HepG2 (cell line): ENCODE data around the gene AGPAT2. TPM values are rescaled to one million over a fixed set of nuclear protein-coding genes. Genes with fewer than 3 reads are reported as not detected.
A peak's percentile ranks its signal among the peaks of the same experiment; 100 is the strongest.

Experiments used
- BCL6 ChIP-seq: IDR thresholded peaks from 2 replicates; pipeline ENCODE4 v1.6.1; 2016; ENCODE audit warnings: missing genetic modification reagents, missing compliant biosample characterization
- JARID2 ChIP-seq: sonication (generic); formaldehyde crosslinking; IDR thresholded peaks from 2 replicates; pipeline ENCODE4 v1.8.1; 2023; ENCODE audit warnings: missing genetic modification reagents, inconsistent platforms; ENCODE audit not compliant: insufficient replicate concordance
- NFKB2 ChIP-seq: sonication (generic); formaldehyde crosslinking; IDR thresholded peaks from 2 replicates; pipeline ENCODE4 v1.4.0; 2020; ENCODE audit warnings: missing genetic modification reagents, borderline replicate concordance
- NFKBIZ ChIP-seq: IDR thresholded peaks from 2 replicates; pipeline ENCODE4 v1.6.1; 2018; ENCODE audit warnings: missing genetic modification reagents, missing compliant biosample characterization
- POLR2A ChIP-seq, 2 experiments: IDR thresholded peaks; 2 replicates each; pipeline ENCODE4 v1.6.1; 2011; ENCODE audit warnings: low read depth in 2 of 2, low read length in 2 of 2, mild to moderate bottlenecking in 1 of 2, moderate library complexity in 1 of 2; ENCODE audit not compliant: insufficient read depth in 1 of 2
- SIN3B ChIP-seq: fragments of 150-350 bp; IDR thresholded peaks from 2 replicates; pipeline ENCODE4 v1.6.1; 2014; ENCODE audit warnings: low read length
- XRCC5 ChIP-seq: fragments of 200-400 bp; formaldehyde crosslinking; optimal IDR thresholded peaks from 2 replicates; pipeline ENCODE3; 2017; ENCODE audit warnings: mild to moderate bottlenecking, low read length
- ZFX ChIP-seq: sonication (generic); formaldehyde crosslinking; IDR thresholded peaks from 2 replicates; pipeline ENCODE4 v1.4.0; 2020; ENCODE audit warnings: mild to moderate bottlenecking, low read depth, missing genetic modification reagents, moderate library complexity
- ZNF292 ChIP-seq: sonication (generic); formaldehyde crosslinking; IDR thresholded peaks from 2 replicates; pipeline ENCODE4 v1.8.1; 2022; ENCODE audit warnings: mild to moderate bottlenecking, low read depth, missing genetic modification reagents, borderline replicate concordance
- ZNF552 ChIP-seq: sonication (generic); formaldehyde crosslinking; IDR thresholded peaks from 2 replicates; pipeline ENCODE4 v1.9.0; 2022; ENCODE audit warnings: missing genetic modification reagents, mild to moderate bottlenecking, borderline replicate concordance
- polyA plus RNA-seq, 8 experiments: library from polyadenylated mRNA; depleted of rRNA in 3 of 8; stranded (reverse) in 7 of 8; unstranded in 1 of 8; fragments of >200 nt; fragmentation: Illumina TruSeq in 4 of 8; extraction: Trizol in 4 of 8; gene quantifications; 2 replicates each; pipeline versions ENCODE4 v1.2.1 to v1.2.3, GENCODE V29; 2011 to 2016; ENCODE audit warnings: low read depth in 4 of 8, missing spikeins in 1 of 8, mixed read lengths in 1 of 8; ENCODE audit not compliant: insufficient read depth in 1 of 8
- total RNA-seq, 5 experiments: library from RNA; depleted of rRNA; stranded (reverse); fragments of >200 nt; fragmentation: Illumina TruSeq; extraction: Trizol; gene quantifications; 2 replicates each; pipeline ENCODE4 v1.2.3, GENCODE V29; 2016; ENCODE audit warnings: low read depth in 1 of 5
- TF ChIP-seq, protein P1 (sequence below): sonication (generic); formaldehyde crosslinking; IDR thresholded peaks from 2 replicates; pipeline ENCODE4 v1.4.0; 2020; ENCODE audit warnings: missing genetic modification reagents
- TF ChIP-seq, protein P2 (sequence below): sonication (generic); formaldehyde crosslinking; IDR thresholded peaks from 2 replicates; pipeline ENCODE4 v1.5.1; 2020; ENCODE audit warnings: mild to moderate bottlenecking, missing genetic modification reagents, borderline replicate concordance
- TF ChIP-seq, protein P3 (sequence below): sonication (generic); formaldehyde crosslinking; IDR thresholded peaks from 2 replicates; pipeline ENCODE4 v1.8.1; 2023; ENCODE audit warnings: mild to moderate bottlenecking, inconsistent platforms, moderate library complexity, missing genetic modification reagents, borderline replicate concordance
- TF ChIP-seq, protein P4 (sequence below): sonication (generic); formaldehyde crosslinking; IDR thresholded peaks from 2 replicates; pipeline ENCODE4 v1.4.0; 2020; ENCODE audit warnings: mild to moderate bottlenecking, low read depth, missing genetic modification reagents

Gene AGPAT2
- total and polyA plus RNA-seq, 2 of the 13 experiments (the other 11 are each of a cell fraction or from before 2014, with no cell fraction given), result 3.9 to 25.8 TPM

DNA sequence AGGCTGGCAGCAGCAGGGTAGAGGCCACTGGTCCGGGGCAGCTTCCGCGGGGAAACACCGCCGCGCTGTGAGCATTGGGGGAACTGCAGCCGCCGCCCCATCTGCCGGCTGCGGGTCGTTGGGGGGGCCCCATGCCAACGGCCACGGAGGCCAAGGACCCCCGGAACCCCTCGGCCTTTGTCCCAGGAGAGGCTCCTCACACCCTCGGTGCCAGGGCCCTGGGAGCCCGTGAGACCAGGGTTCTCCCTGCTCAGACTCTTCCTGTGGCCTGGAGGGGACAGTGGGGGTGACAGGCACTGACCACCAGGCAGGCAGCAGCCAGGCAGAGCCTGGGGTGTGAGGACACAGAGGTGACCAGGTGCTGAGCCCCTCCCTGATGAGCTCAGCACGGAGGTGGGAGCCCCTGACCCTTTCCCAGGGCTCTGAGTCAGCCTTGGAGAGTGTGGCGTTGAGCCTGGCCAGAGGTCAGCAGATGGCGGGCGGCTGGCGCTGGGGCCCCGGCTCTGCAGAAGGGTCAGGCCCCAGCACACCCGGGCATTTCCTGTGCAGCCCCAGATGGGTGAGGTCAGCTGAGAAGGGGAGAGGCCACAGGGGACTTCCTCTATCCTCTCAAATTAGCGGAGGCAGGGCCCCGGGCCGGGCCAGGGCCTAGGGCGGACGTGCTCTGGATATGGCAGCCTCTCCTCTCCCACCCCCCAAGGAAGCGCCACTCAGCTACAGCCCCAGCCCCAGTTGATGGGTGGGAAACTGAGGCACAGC, 42.5 kb downstream of the AGPAT2 start (continued):
- TF ChIP-seq, protein P1, sequence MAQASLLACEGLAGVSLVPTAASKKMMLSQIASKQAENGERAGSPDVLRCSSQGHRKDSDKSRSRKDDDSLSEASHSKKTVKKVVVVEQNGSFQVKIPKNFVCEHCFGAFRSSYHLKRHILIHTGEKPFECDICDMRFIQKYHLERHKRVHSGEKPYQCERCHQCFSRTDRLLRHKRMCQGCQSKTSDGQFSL (CRISPR knock-in tag), result peak; percentile 95
- TF ChIP-seq BCL6 (CRISPR knock-in tag) (peak; percentile 1; the same call in 1 of the 2 replicates), NFKB2 (CRISPR knock-in tag) (peak; percentile 38; the same call in 1 of the 2 replicates), SIN3B (no peak), POLR2A (IDR thresholded peaks at IDR 0.05; ENCODE audit: insufficient read depth in 1 of 2, low read depth in 2 of 2, low read length in 2 of 2) (peak in 1 of 2 experiments; percentile 56; a peak in 2 of 4 replicates), ZFX (CRISPR knock-in tag) (peak; percentile 79), XRCC5 (no peak), ZNF552 (CRISPR knock-in tag) (0 out of 2 replicates have a peak, but pooled peaks have one; percentile 56), NFKBIZ (CRISPR knock-in tag) (no peak), ZNF292 (CRISPR knock-in tag) (peak; percentile 62), JARID2 (no peak)
- TF ChIP-seq, protein P2, sequence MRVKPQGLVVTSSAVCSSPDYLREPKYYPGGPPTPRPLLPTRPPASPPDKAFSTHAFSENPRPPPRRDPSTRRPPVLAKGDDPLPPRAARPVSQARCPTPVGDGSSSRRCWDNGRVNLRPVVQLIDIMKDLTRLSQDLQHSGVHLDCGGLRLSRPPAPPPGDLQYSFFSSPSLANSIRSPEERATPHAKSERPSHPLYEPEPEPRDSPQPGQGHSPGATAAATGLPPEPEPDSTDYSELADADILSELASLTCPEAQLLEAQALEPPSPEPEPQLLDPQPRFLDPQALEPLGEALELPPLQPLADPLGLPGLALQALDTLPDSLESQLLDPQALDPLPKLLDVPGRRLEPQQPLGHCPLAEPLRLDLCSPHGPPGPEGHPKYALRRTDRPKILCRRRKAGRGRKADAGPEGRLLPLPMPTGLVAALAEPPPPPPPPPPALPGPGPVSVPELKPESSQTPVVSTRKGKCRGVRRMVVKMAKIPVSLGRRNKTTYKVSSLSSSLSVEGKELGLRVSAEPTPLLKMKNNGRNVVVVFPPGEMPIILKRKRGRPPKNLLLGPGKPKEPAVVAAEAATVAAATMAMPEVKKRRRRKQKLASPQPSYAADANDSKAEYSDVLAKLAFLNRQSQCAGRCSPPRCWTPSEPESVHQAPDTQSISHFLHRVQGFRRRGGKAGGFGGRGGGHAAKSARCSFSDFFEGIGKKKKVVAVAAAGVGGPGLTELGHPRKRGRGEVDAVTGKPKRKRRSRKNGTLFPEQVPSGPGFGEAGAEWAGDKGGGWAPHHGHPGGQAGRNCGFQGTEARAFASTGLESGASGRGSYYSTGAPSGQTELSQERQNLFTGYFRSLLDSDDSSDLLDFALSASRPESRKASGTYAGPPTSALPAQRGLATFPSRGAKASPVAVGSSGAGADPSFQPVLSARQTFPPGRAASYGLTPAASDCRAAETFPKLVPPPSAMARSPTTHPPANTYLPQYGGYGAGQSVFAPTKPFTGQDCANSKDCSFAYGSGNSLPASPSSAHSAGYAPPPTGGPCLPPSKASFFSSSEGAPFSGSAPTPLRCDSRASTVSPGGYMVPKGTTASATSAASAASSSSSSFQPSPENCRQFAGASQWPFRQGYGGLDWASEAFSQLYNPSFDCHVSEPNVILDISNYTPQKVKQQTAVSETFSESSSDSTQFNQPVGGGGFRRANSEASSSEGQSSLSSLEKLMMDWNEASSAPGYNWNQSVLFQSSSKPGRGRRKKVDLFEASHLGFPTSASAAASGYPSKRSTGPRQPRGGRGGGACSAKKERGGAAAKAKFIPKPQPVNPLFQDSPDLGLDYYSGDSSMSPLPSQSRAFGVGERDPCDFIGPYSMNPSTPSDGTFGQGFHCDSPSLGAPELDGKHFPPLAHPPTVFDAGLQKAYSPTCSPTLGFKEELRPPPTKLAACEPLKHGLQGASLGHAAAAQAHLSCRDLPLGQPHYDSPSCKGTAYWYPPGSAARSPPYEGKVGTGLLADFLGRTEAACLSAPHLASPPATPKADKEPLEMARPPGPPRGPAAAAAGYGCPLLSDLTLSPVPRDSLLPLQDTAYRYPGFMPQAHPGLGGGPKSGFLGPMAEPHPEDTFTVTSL (CRISPR knock-in tag), result peak; percentile 57; the same call in 1 of the 2 replicates
- TF ChIP-seq, protein P3, sequence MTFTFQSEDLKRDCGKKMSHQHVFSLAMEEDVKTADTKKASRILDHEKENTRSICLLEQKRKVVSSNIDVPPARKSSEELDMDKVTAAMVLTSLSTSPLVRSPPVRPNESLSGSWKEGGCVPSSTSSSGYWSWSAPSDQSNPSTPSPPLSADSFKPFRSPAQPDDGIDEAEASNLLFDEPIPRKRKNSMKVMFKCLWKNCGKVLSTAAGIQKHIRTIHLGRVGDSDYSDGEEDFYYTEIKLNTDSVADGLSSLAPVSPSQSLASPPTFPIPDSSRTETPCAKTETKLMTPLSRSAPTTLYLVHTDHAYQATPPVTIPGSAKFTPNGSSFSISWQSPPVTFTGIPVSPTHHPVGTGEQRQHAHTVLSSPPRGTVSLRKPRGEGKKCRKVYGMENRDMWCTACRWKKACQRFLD, result 0 out of 2 replicates have a peak, but pooled peaks have one; percentile 49
- TF ChIP-seq, protein P4, sequence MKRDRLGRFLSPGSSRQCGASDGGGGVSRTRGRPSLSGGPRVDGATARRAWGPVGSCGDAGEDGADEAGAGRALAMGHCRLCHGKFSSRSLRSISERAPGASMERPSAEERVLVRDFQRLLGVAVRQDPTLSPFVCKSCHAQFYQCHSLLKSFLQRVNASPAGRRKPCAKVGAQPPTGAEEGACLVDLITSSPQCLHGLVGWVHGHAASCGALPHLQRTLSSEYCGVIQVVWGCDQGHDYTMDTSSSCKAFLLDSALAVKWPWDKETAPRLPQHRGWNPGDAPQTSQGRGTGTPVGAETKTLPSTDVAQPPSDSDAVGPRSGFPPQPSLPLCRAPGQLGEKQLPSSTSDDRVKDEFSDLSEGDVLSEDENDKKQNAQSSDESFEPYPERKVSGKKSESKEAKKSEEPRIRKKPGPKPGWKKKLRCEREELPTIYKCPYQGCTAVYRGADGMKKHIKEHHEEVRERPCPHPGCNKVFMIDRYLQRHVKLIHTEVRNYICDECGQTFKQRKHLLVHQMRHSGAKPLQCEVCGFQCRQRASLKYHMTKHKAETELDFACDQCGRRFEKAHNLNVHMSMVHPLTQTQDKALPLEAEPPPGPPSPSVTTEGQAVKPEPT (CRISPR knock-in tag), result peak; percentile 17; the same call in 1 of the 2 replicates
- TF ChIP-seq, all 625 proteins: peak for 155
